ENCODE results near the gene CDC34. TPM values are rescaled to one million over a fixed set of nuclear protein-coding genes. Genes with fewer than 3 reads are reported as not detected.

CDC34 gene
- total RNA-seq, 1 donor from 2014 or later: 126 TPM

DNA sequence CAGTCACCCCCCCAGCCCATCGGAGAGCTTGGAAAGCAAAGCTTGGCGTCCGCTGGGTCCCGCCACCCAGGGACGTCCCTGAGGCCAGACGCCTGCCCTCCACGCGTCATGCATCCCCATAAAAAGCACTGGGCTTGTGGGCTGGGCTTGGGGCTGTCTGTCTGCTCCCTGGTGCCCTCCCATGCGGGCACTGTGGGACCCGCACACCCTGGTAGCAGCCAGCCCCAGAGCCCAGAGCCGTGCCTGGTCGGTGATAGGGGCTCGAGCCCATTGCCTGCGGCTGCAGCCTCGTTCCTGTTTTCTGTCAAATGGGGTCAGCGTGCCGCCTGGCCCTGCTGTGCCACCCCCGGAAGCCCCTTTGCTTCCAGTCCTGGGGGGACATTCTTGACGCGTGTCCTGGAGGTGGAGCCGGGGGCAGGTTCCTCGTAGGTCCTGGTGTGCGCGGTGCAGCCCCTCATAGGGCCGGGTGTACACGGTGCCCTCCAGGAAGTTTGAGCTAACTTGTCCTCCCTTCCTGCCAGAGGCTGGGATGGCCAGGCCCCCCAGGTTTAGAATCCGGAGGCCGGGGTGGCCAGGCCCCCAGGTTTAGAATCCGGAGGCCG is 8.0 kb downstream of the CDC34 start:
- H3K4me3 Mint-ChIP-seq (ENCODE audit: unreplicated experiment): no peak overlapping the region
- H3K4me1 Mint-ChIP-seq (ENCODE audit: unreplicated experiment): no peaks in the 10 kb centered on the region

DNA sequence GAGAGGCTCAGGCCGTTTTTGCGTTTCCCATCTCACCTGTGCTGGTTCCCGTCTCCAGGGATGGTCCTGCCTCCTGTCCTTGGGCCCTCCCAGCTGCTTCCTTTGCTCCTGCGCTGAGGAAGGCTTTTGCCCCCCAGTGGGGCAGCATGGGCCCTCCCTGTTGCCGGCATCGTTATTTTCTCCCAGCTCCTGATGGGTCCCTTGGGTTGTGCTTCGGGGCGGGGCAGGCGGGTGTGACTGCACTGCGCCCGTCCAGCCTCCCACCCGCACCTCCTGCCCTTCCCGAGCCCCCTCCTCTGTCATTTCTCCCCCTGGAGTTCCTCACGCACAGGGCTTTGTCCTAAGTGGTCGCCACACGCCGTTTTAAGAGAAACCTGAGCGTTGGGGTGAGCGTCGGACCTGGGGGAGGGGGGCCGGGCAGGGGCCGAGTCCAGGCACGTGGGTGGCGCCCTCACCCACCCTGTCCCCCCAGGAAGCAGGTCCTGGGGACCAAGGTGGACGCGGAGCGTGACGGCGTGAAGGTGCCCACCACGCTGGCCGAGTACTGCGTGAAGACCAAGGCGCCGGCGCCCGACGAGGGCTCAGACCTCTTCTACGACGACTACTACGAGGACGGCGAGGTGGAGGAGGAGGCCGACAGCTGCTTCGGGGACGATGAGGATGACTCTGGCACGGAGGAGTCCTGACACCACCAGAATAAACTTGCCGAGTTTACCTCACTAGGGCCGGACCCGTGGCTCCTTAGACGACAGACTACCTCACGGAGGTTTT is 9.5 kb downstream of the CDC34 start:
- Mint-ChIP-seq H3K27ac (ENCODE audit: unreplicated experiment) (no peak overlapping the region), H3K9me3 (ENCODE audit: unreplicated experiment) (no peaks in the 10 kb centered on the region), H3K4me1 (ENCODE audit: unreplicated experiment) (no peaks in the 10 kb centered on the region), H3K36me3 (ENCODE audit: low read depth, unreplicated experiment) (peaks cover 5% of the 10 kb centered on the region), H3K4me3 (ENCODE audit: unreplicated experiment) (no peak overlapping the region), H3K27me3 (ENCODE audit: unreplicated experiment) (peaks cover 7% of the 10 kb centered on the region)
- no peak for DNase-seq (ENCODE audit: low spot score)
- TF ChIP-seq, protein P1, sequence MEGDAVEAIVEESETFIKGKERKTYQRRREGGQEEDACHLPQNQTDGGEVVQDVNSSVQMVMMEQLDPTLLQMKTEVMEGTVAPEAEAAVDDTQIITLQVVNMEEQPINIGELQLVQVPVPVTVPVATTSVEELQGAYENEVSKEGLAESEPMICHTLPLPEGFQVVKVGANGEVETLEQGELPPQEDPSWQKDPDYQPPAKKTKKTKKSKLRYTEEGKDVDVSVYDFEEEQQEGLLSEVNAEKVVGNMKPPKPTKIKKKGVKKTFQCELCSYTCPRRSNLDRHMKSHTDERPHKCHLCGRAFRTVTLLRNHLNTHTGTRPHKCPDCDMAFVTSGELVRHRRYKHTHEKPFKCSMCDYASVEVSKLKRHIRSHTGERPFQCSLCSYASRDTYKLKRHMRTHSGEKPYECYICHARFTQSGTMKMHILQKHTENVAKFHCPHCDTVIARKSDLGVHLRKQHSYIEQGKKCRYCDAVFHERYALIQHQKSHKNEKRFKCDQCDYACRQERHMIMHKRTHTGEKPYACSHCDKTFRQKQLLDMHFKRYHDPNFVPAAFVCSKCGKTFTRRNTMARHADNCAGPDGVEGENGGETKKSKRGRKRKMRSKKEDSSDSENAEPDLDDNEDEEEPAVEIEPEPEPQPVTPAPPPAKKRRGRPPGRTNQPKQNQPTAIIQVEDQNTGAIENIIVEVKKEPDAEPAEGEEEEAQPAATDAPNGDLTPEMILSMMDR (IDR thresholded peaks at IDR 0.05; ENCODE audit: unreplicated experiment): no peak

More for the DNA sequence above, 8.0 kb downstream of the CDC34 start:
- Mint-ChIP-seq H3K27me3 (ENCODE audit: unreplicated experiment) (peaks cover 7% of the 10 kb centered on the region), H3K27ac (ENCODE audit: unreplicated experiment) (no peak overlapping the region), H3K36me3 (ENCODE audit: low read depth, unreplicated experiment) (peaks cover 5% of the 10 kb centered on the region), H3K9me3 (ENCODE audit: unreplicated experiment) (no peaks in the 10 kb centered on the region)
- TF ChIP-seq, protein P1 (IDR thresholded peaks at IDR 0.05; ENCODE audit: unreplicated experiment): no peak
- no peak for DNase-seq (ENCODE audit: low spot score)

DNA sequence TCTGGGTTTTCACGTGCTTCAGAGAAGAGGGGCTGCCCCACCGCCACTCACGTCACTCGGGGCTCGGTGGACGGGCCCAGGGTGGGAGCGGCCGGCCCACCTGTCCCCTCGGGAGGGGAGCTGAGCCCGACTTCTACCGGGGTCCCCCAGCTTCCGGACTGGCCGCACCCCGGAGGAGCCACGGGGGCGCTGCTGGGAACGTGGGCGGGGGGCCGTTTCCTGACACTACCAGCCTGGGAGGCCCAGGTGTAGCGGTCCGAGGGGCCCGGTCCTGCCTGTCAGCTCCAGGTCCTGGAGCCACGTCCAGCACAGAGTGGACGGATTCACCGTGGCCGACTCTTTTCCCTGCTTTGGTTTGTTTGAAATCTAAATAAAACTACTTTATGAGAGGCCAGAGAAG is 10.1 kb downstream of the CDC34 start:
- Mint-ChIP-seq H3K9me3 (ENCODE audit: unreplicated experiment) (no peaks in the 10 kb centered on the region), H3K4me1 (ENCODE audit: unreplicated experiment) (no peaks in the 10 kb centered on the region), H3K4me3 (ENCODE audit: unreplicated experiment) (no peak overlapping the region), H3K27me3 (ENCODE audit: unreplicated experiment) (peaks cover 7% of the 10 kb centered on the region), H3K27ac (ENCODE audit: unreplicated experiment) (no peak overlapping the region), H3K36me3 (ENCODE audit: low read depth, unreplicated experiment) (peaks cover 5% of the 10 kb centered on the region)
- TF ChIP-seq, protein P1 (IDR thresholded peaks at IDR 0.05; ENCODE audit: unreplicated experiment): no peak
- no peak for DNase-seq (ENCODE audit: low spot score)

DNA sequence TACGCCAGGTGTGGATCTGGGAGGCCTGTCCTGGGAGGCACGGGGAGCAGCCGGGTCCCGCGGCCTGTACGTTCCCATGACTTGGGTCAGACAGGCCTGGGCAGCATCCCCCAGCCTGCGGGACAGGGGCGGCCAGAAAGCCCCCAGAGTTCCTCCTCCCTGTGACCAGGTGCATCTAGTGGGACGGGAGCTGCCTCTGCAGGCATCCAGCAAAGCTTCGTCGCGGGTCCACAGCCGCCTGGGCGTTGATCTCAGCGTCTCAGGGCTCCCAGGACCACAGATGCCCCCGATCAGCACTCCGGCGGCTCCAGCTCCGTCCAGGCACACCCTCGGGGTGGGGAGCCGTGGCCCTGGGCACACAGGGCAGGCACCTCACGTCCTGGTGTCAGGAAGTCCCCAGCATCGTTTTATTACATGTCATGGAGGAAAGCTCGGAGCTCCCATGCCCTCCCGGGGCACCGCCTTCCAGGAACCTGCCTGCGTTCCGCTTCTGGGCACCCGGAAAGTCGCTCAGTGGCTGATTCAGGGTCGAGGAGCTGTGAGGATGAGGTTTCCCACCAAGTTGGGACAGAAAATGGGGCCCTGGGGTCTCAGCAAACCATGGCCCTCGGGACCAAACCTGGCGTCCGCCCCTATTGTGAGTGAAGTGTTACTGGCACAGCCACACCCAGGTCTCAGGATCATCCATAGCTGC is 10.8 kb downstream of the CDC34 start:
- no peak for DNase-seq (ENCODE audit: low spot score)
- Mint-ChIP-seq H3K27me3 (ENCODE audit: unreplicated experiment) (peaks cover 7% of the 10 kb centered on the region), H3K36me3 (ENCODE audit: low read depth, unreplicated experiment) (peaks cover 5% of the 10 kb centered on the region), H3K4me3 (ENCODE audit: unreplicated experiment) (no peak overlapping the region), H3K9me3 (ENCODE audit: unreplicated experiment) (no peaks in the 10 kb centered on the region), H3K27ac (ENCODE audit: unreplicated experiment) (no peak overlapping the region), H3K4me1 (ENCODE audit: unreplicated experiment) (no peaks in the 10 kb centered on the region)
- TF ChIP-seq, protein P1 (IDR thresholded peaks at IDR 0.05; ENCODE audit: unreplicated experiment): no peak
